Measurements from ENCODE around the gene NTNG1. TPM values are rescaled to one million over a fixed set of nuclear protein-coding genes. Genes with fewer than 3 reads are reported as not detected.
"Not testable (repeated sequence)": the region's sequence is repeated elsewhere in the genome, so short reads cannot be mapped to it uniquely, and the experiment has no call there.

NTNG1 gene
- total RNA-seq, result 1.1 and 2.5 TPM in 2 replicates
- long read RNA-seq, result 0 reads

DNA sequence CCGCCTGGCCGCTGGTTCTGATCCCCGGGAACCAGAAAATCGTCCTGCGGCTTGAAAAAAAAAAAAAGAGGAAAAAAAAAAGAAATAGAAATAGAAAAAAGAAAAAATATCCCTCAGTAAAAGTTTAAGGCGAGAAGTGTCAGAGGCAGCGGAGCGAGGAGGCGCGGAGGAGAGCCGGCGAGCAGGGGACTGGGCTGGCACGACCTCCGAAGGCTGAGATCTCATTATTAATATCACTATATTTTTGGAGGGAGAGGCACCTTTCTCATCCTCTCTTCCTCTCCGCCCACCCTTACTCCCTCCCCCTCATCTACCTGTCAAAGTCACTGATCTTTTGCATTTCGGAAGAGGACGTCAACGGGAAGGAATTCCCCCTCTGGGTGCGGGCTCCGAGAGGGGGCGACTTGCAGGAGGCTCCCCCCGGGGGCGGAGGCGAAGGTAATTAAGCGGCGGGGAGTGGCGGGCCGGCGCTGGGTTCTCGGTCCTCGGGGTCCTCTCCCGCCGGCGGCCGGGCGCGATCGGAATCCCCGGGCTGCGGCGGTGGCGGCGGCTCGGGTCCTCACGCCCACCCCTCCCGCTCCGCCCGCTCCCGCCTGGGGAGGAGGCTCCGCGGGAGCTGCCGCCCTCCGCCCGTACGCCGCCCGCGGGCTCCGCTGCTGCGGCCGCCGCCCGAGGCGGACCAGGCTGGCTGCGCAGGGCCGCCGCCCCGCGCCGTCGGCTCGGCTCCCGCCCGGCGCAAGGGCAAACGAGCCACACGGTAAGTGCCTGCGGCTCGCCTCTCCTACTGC is at the start of gene NTNG1:
Gene NTNG1 (plus strand): TSS at position 337 of the 788 bp plus-strand sequence.
- Mint-ChIP-seq H3K27me3 (peaks cover 42% of the 10 kb centered on the region), H3K27ac (no peak within 1 kb of the TSS), H3K4me1 (ENCODE audit: low read depth) (peaks cover 13% of the 10 kb centered on the region), H3K4me3 (ENCODE audit: low read depth) (peak within 1 kb of the TSS; percentile 77), H3K36me3 (ENCODE audit: insufficient read depth) (no peaks in the 10 kb centered on the region), H3K9me3 (ENCODE audit: low read depth) (no peaks in the 10 kb centered on the region)
- TF ChIP-seq, protein P1, sequence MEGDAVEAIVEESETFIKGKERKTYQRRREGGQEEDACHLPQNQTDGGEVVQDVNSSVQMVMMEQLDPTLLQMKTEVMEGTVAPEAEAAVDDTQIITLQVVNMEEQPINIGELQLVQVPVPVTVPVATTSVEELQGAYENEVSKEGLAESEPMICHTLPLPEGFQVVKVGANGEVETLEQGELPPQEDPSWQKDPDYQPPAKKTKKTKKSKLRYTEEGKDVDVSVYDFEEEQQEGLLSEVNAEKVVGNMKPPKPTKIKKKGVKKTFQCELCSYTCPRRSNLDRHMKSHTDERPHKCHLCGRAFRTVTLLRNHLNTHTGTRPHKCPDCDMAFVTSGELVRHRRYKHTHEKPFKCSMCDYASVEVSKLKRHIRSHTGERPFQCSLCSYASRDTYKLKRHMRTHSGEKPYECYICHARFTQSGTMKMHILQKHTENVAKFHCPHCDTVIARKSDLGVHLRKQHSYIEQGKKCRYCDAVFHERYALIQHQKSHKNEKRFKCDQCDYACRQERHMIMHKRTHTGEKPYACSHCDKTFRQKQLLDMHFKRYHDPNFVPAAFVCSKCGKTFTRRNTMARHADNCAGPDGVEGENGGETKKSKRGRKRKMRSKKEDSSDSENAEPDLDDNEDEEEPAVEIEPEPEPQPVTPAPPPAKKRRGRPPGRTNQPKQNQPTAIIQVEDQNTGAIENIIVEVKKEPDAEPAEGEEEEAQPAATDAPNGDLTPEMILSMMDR (IDR thresholded peaks at IDR 0.05; ENCODE audit: unreplicated experiment), result no peak
- DNase-seq (ENCODE audit: low spot score, unreplicated experiment), result peak; percentile 14

DNA sequence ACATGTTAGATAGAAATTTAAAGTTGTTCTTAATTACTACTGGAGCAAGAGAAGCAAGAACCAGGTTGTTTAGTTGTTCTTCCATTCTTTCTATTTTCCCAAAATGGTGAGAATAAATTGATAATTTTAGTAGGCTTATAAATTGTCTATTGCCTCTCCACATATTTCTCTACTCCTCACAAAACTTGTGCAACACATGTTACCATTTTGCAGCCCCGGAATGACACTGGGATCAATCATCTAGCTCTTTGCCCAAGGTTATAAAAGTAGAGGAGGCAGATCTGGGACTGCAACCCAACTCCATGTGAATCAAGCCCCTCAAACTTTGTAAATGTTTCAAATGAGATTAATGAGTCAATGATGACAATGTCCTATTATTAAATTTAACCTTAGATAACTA is 49.4 kb upstream of the NTNG1 start:
- DNase-seq (ENCODE audit: low spot score, unreplicated experiment), result no peak
- H3K4me1 Mint-ChIP-seq (ENCODE audit: low read depth), result no peaks in the 10 kb centered on the region

GRCh38 chr1:107093395-107093794 is 47.4 kb upstream of the NTNG1 start:
- H3K4me3 Mint-ChIP-seq (ENCODE audit: low read depth); H3K27me3 Mint-ChIP-seq: not testable (repeated sequence)

More for the DNA sequence above, 49.4 kb upstream of the NTNG1 start:
- TF ChIP-seq, protein P1 (IDR thresholded peaks at IDR 0.05; ENCODE audit: unreplicated experiment), result no peak
- Mint-ChIP-seq H3K9me3 (ENCODE audit: low read depth) (peaks cover 2% of the 10 kb centered on the region), H3K36me3 (ENCODE audit: insufficient read depth) (no peaks in the 10 kb centered on the region), H3K27me3 (no peaks in the 10 kb centered on the region), H3K27ac (no peak overlapping the region), H3K4me3 (ENCODE audit: low read depth) (no peak overlapping the region)

DNA sequence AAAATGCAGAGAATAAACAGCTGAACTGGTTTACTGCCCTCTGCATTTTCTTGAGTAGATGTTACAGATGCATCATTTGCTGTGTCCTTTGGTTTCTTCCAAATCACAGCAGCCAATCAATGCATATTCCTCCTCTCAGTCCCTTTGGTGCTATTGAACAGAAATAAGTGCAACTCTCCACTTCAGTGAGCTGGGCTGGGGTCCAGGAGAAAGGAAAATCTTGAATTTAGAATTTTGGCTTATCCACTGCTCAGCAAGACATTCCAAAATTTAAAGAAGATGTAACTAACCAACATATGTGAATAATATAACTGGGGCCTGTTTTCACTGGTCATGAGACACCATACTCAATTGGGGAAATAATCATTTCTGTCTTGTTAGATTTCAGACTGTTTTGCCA is 45.2 kb upstream of the NTNG1 start:
- TF ChIP-seq, protein P1 (IDR thresholded peaks at IDR 0.05; ENCODE audit: unreplicated experiment), result no peak
- no peaks in the 10 kb centered on the region for H3K4me1 Mint-ChIP-seq (ENCODE audit: low read depth)

More at GRCh38 chr1:107093395-107093794, 47.4 kb upstream of the NTNG1 start:
- H3K27ac Mint-ChIP-seq; H3K36me3 Mint-ChIP-seq (ENCODE audit: insufficient read depth); DNase-seq (ENCODE audit: low spot score, unreplicated experiment); H3K9me3 Mint-ChIP-seq (ENCODE audit: low read depth); H3K4me1 Mint-ChIP-seq (ENCODE audit: low read depth): not testable (repeated sequence)

GRCh38 chr1:107096690-107097089 is 44.1 kb upstream of the NTNG1 start:
- Mint-ChIP-seq H3K36me3 (ENCODE audit: insufficient read depth) (no peaks in the 10 kb centered on the region), H3K4me1 (ENCODE audit: low read depth) (no peaks in the 10 kb centered on the region), H3K27me3 (no peaks in the 10 kb centered on the region), H3K9me3 (ENCODE audit: low read depth) (peaks cover 8% of the 10 kb centered on the region), H3K27ac (no peak overlapping the region), H3K4me3 (ENCODE audit: low read depth) (no peak overlapping the region)
- DNase-seq (ENCODE audit: low spot score, unreplicated experiment), result no peak
- TF ChIP-seq, protein P1 (IDR thresholded peaks at IDR 0.05; ENCODE audit: unreplicated experiment), result no peak

More for the DNA sequence above, 45.2 kb upstream of the NTNG1 start:
- Mint-ChIP-seq H3K4me3 (ENCODE audit: low read depth) (no peak overlapping the region), H3K27ac (no peak overlapping the region), H3K36me3 (ENCODE audit: insufficient read depth) (no peaks in the 10 kb centered on the region), H3K9me3 (ENCODE audit: low read depth) (peaks cover 8% of the 10 kb centered on the region), H3K27me3 (no peaks in the 10 kb centered on the region)
- no peak for DNase-seq (ENCODE audit: low spot score, unreplicated experiment)

DNA sequence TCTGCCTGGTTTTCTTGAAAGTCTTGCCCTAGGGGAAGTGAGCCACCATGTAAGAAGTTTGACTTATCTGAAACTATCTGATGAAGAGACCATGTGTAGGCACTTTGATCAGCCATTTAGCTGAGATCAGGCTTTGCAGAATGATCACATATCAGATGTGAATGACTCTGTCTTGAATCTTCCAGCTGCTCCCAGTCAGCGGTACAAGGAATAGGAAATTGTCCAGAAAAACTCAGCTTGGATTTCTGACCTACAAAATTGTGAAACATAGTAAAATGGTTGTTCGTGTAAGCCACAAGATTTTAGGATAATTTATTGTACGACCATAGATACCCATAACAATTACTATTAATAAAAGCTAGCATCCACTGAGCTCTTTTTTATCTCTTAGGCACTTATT is 41.9 kb upstream of the NTNG1 start:
- no peak overlapping the region for H3K4me3 Mint-ChIP-seq (ENCODE audit: low read depth)
- no peaks in the 10 kb centered on the region for H3K36me3 Mint-ChIP-seq (ENCODE audit: insufficient read depth)
- H3K4me1 Mint-ChIP-seq (ENCODE audit: low read depth), result no peaks in the 10 kb centered on the region
- H3K9me3 Mint-ChIP-seq (ENCODE audit: low read depth), result peaks cover 6% of the 10 kb centered on the region
- H3K27ac Mint-ChIP-seq, result no peak overlapping the region
- no peak for DNase-seq (ENCODE audit: low spot score, unreplicated experiment)
- H3K27me3 Mint-ChIP-seq, result no peaks in the 10 kb centered on the region
- TF ChIP-seq, protein P1 (IDR thresholded peaks at IDR 0.05; ENCODE audit: unreplicated experiment), result no peak
